Measurements from ENCODE around the gene NFYB.

DNA sequence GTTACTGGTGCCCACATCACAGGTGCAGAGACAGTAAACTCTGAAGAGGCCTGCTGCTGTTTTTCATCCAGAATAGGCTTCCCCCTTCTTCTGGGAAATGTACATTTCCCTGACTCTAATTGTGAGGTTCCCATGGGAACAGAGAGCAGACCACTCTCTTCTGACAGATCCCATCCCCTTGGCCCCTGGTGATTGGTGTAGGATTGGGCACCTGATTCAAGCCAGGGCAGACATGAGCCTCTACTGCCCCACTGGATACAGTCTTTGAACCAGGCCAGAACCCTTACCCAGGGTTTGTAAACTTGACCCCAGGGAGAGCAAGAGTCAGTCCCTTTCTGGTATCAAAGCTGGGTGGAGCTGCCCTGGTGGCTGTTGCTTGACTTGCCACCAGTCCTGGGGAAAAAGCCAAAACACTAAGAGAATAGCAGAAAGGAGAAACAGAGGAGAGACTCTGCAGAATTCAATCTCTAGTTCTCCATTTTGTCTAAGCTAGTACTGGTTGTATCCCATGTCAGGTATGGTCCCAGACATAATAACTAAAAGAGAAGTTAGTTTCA, 14.8 kb upstream of the NFYB start:
- TF ChIP-seq, protein P1, sequence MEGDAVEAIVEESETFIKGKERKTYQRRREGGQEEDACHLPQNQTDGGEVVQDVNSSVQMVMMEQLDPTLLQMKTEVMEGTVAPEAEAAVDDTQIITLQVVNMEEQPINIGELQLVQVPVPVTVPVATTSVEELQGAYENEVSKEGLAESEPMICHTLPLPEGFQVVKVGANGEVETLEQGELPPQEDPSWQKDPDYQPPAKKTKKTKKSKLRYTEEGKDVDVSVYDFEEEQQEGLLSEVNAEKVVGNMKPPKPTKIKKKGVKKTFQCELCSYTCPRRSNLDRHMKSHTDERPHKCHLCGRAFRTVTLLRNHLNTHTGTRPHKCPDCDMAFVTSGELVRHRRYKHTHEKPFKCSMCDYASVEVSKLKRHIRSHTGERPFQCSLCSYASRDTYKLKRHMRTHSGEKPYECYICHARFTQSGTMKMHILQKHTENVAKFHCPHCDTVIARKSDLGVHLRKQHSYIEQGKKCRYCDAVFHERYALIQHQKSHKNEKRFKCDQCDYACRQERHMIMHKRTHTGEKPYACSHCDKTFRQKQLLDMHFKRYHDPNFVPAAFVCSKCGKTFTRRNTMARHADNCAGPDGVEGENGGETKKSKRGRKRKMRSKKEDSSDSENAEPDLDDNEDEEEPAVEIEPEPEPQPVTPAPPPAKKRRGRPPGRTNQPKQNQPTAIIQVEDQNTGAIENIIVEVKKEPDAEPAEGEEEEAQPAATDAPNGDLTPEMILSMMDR (IDR thresholded peaks at IDR 0.05) = no peak
- TF ChIP-seq POLR2A (IDR thresholded peaks at IDR 0.05) = no peak

All from adrenal gland (tissue), 5 donors.